Measurements from ENCODE around the gene BLCAP.

The BLCAP gene

GRCh38 chr20:37529214-37529967 is 1.7 kb upstream of the BLCAP start:
- no peak for DNase-seq

GRCh38 chr20:37528446-37529213 is 954 bp upstream of the BLCAP start:
- no peak for DNase-seq

GRCh38 chr20:37526839-37527637 is 638 bp downstream of the BLCAP start:
- DNase-seq: no peak

GRCh38 chr20:37526238-37526838 is 1.3 kb downstream of the BLCAP start:
- DNase-seq: no peak

GRCh38 chr20:37525810-37526209 is 1.9 kb downstream of the BLCAP start:
- no peak for DNase-seq

- no peak for DNase-seq
These were observed 2.6 kb downstream of the BLCAP start for GRCh38 chr20:37524859-37525708.

- peak; percentile 76 for DNase-seq
These were observed 3.6 kb downstream of the BLCAP start for GRCh38 chr20:37523911-37524700.

GRCh38 chr20:37523012-37523391 is 4.7 kb downstream of the BLCAP start:
- no peak for DNase-seq

GRCh38 chr20:37522260-37523011 is 5.2 kb downstream of the BLCAP start:
- DNase-seq: no peak

GRCh38 chr20:37521061-37521771 is 6.5 kb downstream of the BLCAP start, which contains the start of gene NNAT:
Gene NNAT, plus strand, starts transcription at chr20:37521250. Its CDS starts 82 bp downstream, at chr20:37521332.
- DNase-seq: no peak

- DNase-seq: no peak
These were observed 7.2 kb downstream of the BLCAP start for GRCh38 chr20:37520419-37520955.

GRCh38 chr20:37519508-37520418 is 7.9 kb downstream of the BLCAP start:
- peak; percentile 65 for DNase-seq

GRCh38 chr20:37518606-37519507 is 8.8 kb downstream of the BLCAP start:
- DNase-seq: peak; percentile 64

GRCh38 chr20:37518059-37518458 is 9.6 kb downstream of the BLCAP start:
- DNase-seq: no peak

- DNase-seq: peak; percentile 20
These were observed 10.6 kb downstream of the BLCAP start for GRCh38 chr20:37516811-37517750.

- no peak for DNase-seq
These were observed 11.8 kb downstream of the BLCAP start for GRCh38 chr20:37515876-37516275.
